Activated naive CD4-positive, alpha-beta T cell treated with anti-CD3 and anti-CD28 coated beads, Interleukin-2, amount 50 U/mL, for 24 hours (primary cell): ENCODE results near the gene PKD1.
A peak's percentile ranks its signal among the peaks of the same experiment; 100 is the strongest.

Source experiments
- H3K27ac Mint-ChIP-seq: one replicate; pipeline ENCODE4 v1.8.0; 2021; ENCODE audit warnings: mild to moderate bottlenecking, mixed read lengths
- H3K27me3 Mint-ChIP-seq: one replicate; pipeline ENCODE4 v1.8.0; 2021; ENCODE audit warnings: mixed read lengths
- H3K36me3 Mint-ChIP-seq: one replicate; pipeline ENCODE4 v1.8.0; 2021; ENCODE audit warnings: mixed read lengths
- H3K4me1 Mint-ChIP-seq: one replicate; pipeline ENCODE4 v1.8.0; 2021; ENCODE audit warnings: mixed read lengths
- H3K4me3 Mint-ChIP-seq: one replicate; pipeline ENCODE4 v1.8.0; 2021; ENCODE audit warnings: mild to moderate bottlenecking, mixed read lengths
- H3K9me3 Mint-ChIP-seq: one replicate; pipeline ENCODE4 v1.8.0; 2021; ENCODE audit warnings: mixed read lengths

PKD1 gene

DNA sequence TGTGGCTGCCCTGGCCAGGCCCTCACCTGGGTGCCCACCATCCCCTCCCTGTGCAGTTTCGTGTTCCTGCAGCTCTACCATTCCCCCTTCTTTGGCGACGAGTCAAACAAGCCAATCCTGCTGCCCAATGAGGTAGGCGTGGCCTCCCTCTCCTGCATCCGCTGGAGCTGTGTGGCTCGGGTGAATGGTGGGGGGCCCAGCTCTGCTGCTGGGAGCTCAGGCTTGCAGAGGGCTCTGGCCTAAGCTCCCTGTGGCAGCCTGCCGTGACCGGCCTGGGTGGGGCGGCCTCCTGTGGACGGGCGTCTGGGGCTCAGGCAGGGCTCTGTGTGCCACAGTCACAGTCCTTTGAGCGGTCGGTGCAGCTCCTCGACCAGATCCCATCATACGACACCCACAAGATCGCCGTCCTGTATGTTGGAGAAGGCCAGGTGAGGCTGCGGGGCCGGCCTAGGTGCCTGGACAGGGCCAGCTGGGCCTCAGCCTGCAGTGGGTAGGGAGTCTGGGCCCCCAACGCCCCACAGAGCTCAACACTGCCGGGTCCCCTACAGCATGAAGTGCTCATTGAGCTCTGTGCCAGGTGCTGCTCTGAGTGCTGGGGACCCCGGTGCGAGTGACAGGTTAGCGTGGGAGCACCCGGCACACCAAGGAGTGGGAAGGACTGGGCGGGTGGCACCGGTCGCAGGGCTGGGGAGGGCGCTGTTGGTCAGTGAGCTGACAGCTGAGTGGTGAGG is 50.6 kb downstream of the PKD1 start:
- Mint-ChIP-seq H3K9me3 (no peaks in the 10 kb centered on the region), H3K27ac (no peak overlapping the region), H3K36me3 (no peaks in the 10 kb centered on the region), H3K27me3 (no peaks in the 10 kb centered on the region), H3K4me1 (no peaks in the 10 kb centered on the region), H3K4me3 (no peak overlapping the region)

GRCh38 chr16:2083876-2084780 is 51.6 kb downstream of the PKD1 start:
- H3K4me1 Mint-ChIP-seq, result no peaks in the 10 kb centered on the region
- H3K27ac Mint-ChIP-seq, result no peak overlapping the region

DNA sequence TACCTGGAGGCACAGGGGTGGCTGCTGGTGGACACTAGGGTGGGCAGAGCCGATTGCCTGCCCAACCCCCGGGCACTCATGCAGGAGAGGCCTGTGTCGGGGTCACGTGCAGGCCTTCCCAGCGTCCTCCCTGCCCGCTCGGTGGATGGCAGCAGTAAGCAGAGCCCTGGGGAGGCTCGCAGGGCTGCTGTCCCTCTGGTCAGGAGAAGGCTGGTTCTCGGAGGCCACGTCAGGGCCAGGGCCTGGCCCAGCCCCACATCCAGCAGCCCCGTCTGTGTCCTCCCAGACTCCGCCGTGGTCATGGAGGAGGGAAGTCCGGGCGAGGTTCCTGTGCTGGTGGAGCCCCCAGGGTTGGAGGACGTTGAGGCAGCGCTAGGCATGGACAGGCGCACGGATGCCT is 52.3 kb downstream of the PKD1 start:
- no peaks in the 10 kb centered on the region for H3K4me1 Mint-ChIP-seq
- no peak overlapping the region for H3K27ac Mint-ChIP-seq
- H3K36me3 Mint-ChIP-seq, result no peaks in the 10 kb centered on the region
- no peaks in the 10 kb centered on the region for H3K9me3 Mint-ChIP-seq
- H3K4me3 Mint-ChIP-seq, result no peak overlapping the region
- H3K27me3 Mint-ChIP-seq, result no peaks in the 10 kb centered on the region

More at GRCh38 chr16:2083876-2084780, 51.6 kb downstream of the PKD1 start:
- no peaks in the 10 kb centered on the region for H3K27me3 Mint-ChIP-seq
- no peaks in the 10 kb centered on the region for H3K9me3 Mint-ChIP-seq
- H3K4me3 Mint-ChIP-seq, result no peak overlapping the region
- no peaks in the 10 kb centered on the region for H3K36me3 Mint-ChIP-seq

DNA sequence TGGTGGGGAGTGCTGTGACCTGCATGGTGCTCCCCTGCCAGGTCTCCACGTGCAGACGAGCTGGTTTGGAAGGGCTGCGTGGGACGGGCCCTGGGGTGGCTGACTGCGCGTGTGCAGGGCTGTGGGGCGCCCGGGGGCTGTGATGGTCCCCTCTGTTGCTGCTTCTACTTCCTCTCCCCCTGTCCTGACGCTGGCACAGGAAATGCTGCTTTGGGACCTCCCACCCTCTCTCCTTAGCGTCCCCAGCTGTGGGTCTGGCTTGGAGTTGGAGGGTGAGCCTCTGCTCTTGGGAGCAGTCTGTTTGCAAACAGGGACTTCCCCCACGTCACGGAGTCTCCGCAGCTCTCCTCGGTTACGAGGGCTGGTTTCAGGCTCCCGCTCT is 52.7 kb downstream of the PKD1 start:
- no peaks in the 10 kb centered on the region for H3K4me1 Mint-ChIP-seq
- H3K4me3 Mint-ChIP-seq, result no peak overlapping the region
- no peaks in the 10 kb centered on the region for H3K9me3 Mint-ChIP-seq
- H3K27me3 Mint-ChIP-seq, result no peaks in the 10 kb centered on the region
- no peaks in the 10 kb centered on the region for H3K36me3 Mint-ChIP-seq
- no peak overlapping the region for H3K27ac Mint-ChIP-seq

DNA sequence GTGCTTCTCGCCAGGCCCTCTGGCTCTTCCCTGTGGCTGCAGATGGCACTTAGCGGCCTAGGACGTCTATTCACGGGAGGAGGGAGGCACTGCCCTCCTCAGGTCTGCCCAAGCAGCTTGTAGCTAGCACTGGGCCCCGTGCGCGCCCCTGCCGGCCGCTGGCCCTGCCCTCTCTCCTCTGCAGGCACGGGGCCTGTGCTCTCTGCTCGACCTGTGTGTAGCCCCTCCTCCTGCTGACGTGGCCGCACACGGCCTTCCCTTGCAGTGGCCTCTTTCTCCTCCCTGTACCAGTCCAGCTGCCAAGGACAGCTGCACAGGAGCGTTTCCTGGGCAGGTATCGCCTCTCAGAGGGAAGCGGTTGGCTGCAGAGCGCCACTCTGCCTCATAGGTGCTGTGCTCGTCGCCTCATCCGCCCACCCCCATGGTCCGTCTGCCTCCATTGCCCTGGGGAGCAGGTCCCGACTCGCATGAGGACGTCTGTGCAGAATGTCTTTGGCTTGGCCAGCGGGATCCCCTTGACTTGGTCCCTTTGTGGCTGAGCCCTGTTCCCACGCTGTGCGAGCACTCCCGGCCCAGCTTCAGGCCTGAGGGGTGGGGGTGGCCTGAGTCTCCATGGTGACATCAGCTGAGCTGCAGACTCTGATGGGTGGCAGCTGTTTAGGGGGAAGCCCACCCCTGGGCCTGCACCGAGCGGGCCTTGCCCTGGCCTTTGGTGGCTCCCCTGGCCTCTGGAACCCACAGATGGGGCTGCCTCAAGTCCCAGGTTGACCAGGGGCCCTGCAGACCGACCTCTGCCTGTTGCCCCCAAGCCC is 53.3 kb downstream of the PKD1 start:
- no peaks in the 10 kb centered on the region for H3K9me3 Mint-ChIP-seq
- H3K36me3 Mint-ChIP-seq, result no peaks in the 10 kb centered on the region
- no peak overlapping the region for H3K4me3 Mint-ChIP-seq
- H3K27ac Mint-ChIP-seq, result peak overlapping the region; percentile 14
- H3K27me3 Mint-ChIP-seq, result no peaks in the 10 kb centered on the region
- no peaks in the 10 kb centered on the region for H3K4me1 Mint-ChIP-seq

DNA sequence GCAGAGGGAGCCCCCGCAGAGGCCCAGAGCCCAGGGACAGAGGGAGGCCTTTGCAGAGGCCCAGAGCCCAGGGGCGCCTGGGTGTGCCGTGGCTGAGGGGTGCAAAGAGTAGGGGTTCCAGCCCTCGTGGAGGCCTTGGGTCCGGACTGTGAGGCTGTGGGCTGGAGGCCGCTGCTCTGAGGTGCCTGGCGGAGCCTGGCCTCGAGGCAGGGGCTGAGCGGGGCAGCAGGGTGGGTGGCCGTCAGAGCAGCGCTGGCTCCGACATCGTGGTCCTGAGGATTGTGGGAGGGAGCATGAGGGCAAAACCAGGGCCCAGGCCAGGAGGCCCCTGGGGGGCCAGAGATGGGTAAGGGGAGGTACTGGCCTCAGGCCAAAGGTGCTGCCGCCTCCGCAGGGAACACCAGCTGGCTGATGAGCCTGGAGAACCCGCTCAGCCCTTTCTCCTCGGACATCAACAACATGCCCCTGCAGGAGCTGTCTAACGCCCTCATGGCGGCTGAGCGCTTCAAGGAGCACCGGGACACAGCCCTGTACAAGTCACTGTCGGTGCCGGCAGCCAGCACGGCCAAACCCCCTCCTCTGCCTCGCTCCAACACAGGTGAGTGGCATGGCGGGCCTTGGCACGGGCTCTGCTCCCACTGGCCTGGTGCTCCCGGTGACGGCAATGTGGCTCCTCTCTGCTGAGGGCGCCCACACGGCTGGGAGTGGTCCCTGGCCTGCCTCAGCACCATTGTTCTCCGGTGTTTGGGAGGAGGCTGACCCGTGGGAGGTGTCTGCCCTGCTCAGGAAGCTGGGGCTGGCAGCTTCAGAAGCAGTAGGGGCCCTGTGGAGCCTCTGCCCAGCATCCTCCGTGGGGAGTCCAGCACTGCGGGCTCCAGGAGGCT is 54.3 kb downstream of the PKD1 start:
- H3K36me3 Mint-ChIP-seq, result no peaks in the 10 kb centered on the region
- H3K27me3 Mint-ChIP-seq, result no peaks in the 10 kb centered on the region
- no peaks in the 10 kb centered on the region for H3K9me3 Mint-ChIP-seq
- H3K4me1 Mint-ChIP-seq, result no peaks in the 10 kb centered on the region
- H3K27ac Mint-ChIP-seq, result no peak overlapping the region
- H3K4me3 Mint-ChIP-seq, result no peak overlapping the region

DNA sequence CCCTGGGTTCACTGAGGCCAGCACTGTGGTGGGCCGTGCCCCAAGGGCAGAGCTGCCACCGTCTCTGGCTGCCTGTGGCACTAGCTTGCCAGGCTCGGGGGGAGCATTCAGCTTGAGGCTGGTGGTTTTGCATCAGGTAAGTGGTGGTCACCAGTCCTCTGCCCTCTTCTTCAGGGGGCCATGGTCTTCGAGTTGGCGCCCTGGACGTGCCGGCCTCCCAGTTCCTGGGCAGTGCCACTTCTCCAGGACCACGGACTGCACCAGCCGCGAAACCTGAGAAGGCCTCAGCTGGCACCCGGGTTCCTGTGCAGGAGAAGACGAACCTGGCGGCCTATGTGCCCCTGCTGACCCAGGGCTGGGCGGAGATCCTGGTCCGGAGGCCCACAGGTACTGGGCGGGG is 55.7 kb downstream of the PKD1 start:
- H3K27ac Mint-ChIP-seq, result no peak overlapping the region
- H3K27me3 Mint-ChIP-seq, result no peaks in the 10 kb centered on the region
- no peaks in the 10 kb centered on the region for H3K36me3 Mint-ChIP-seq
- no peaks in the 10 kb centered on the region for H3K9me3 Mint-ChIP-seq
- no peaks in the 10 kb centered on the region for H3K4me1 Mint-ChIP-seq
- H3K4me3 Mint-ChIP-seq, result no peak overlapping the region

DNA sequence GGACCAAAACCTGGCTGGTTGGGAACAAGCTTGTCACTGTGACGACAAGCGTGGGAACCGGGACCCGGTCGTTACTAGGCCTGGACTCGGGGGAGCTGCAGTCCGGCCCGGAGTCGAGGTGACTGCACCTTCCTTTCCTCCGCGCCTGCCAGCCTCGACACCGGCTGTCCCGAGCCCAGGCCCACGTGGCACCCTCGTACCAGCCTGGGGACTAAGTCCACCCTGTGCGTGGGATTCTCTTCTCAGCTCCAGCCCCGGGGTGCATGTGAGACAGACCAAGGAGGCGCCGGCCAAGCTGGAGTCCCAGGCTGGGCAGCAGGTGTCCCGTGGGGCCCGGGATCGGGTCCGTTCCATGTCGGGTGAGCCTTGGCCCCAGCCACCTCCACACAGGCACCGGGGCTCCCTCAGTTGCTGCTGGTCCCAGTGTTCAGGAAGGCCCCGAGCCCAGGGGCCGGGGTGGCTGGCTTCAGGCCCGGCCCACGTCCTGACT is 56.3 kb downstream of the PKD1 start:
- no peak overlapping the region for H3K27ac Mint-ChIP-seq
- H3K27me3 Mint-ChIP-seq, result no peaks in the 10 kb centered on the region
- H3K4me3 Mint-ChIP-seq, result no peak overlapping the region
- no peaks in the 10 kb centered on the region for H3K9me3 Mint-ChIP-seq
- no peaks in the 10 kb centered on the region for H3K4me1 Mint-ChIP-seq
- H3K36me3 Mint-ChIP-seq, result peaks cover 1% of the 10 kb centered on the region

DNA sequence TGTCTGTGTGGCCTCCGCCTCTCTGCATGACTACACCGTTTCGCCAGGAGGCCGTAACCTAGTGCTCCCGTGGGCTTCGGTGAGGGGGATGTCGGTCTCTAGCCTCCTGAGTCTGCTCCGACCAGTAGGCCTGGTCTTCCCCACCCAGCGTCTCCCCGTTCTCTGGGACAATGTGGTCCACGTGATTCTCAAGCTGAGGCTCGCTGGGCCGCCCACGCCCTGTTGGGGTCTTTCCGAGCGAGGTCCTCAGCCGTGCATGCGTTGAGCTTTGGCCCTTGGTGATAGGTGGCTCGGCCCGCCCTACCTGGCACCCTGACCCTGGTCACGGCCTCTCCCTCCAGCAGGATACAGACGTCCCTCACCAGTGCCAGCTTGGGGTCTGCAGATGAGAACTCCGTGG is 57.0 kb downstream of the PKD1 start:
- H3K36me3 Mint-ChIP-seq, result peaks cover 1% of the 10 kb centered on the region
- no peak overlapping the region for H3K27ac Mint-ChIP-seq
- no peaks in the 10 kb centered on the region for H3K27me3 Mint-ChIP-seq
- no peaks in the 10 kb centered on the region for H3K9me3 Mint-ChIP-seq
- no peaks in the 10 kb centered on the region for H3K4me1 Mint-ChIP-seq
- no peak overlapping the region for H3K4me3 Mint-ChIP-seq

DNA sequence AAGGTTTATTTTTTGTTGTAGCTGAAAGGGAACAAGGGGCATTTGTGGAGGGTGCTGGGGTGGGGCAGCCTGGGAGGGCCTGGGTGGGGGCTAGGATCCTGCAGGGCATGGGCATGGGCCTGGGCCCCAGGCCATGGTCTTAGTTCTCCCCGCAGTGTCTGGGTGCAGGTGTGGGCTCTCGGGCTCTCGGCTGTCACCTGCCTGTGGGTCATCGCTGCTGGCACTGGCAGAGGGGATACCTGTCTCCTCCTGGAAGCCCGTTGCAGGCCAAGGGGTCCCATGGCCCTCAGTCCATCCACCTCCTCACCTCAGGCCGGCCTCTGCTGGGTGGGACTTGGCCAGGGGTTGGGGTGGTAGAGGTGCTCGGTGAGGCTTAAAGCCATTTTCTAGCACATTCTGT is 57.6 kb downstream of the PKD1 start:
- Mint-ChIP-seq H3K36me3 (peaks cover 1% of the 10 kb centered on the region), H3K27ac (no peak overlapping the region), H3K27me3 (no peaks in the 10 kb centered on the region), H3K9me3 (no peaks in the 10 kb centered on the region), H3K4me1 (no peaks in the 10 kb centered on the region), H3K4me3 (no peak overlapping the region)

DNA sequence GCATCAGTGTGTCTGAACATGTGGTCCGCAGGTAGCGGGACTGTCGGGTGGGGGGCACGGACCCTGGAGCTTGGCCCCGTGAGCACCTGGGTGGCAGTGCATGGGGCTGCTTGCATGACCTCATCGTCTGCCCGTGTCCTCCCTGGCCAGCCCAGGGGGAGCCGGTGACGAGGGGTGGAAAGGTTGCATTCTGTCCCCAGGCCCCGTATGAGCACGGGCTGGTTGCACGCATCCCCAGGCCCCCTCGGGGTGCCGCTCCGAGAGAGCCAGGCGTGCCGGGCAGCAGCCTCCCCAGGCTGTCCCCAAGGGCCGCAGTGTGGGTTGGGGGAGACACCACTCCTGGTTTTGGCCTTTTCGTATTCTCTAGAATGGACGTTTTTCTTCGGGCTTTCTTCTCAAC is 58.0 kb downstream of the PKD1 start:
- Mint-ChIP-seq H3K4me3 (no peak overlapping the region), H3K27me3 (no peaks in the 10 kb centered on the region), H3K36me3 (peaks cover 1% of the 10 kb centered on the region), H3K27ac (no peak overlapping the region), H3K4me1 (no peaks in the 10 kb centered on the region), H3K9me3 (no peaks in the 10 kb centered on the region)

DNA sequence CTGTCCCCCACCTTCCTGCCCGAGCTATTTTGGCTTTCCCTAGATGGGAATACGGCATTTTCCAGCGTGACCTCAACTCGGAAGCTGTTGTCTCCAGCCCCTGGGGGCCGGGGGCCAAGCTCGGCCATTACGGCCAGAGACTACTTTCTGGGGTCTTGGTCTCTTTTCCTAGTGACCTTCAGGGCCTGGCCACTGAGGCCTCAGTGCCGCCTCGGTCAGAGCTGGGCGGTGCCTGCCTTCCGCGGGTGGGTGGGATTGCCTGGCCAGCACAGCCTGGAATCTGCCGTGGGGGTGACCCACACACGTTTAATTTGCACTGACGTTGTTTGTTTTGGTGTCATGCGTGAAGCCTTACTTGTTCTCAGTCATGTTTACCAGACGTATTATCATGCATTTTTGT is 58.7 kb downstream of the PKD1 start:
- Mint-ChIP-seq H3K27ac (no peak overlapping the region), H3K4me3 (no peak overlapping the region), H3K9me3 (no peaks in the 10 kb centered on the region), H3K4me1 (no peaks in the 10 kb centered on the region), H3K36me3 (peaks cover 1% of the 10 kb centered on the region), H3K27me3 (no peaks in the 10 kb centered on the region)

GRCh38 chr16:2076072-2076865 is 59.4 kb downstream of the PKD1 start:
- H3K4me3 Mint-ChIP-seq, result no peak overlapping the region
- no peaks in the 10 kb centered on the region for H3K4me1 Mint-ChIP-seq
- H3K9me3 Mint-ChIP-seq, result no peaks in the 10 kb centered on the region
- no peaks in the 10 kb centered on the region for H3K27me3 Mint-ChIP-seq
- H3K36me3 Mint-ChIP-seq, result peaks cover 1% of the 10 kb centered on the region
- H3K27ac Mint-ChIP-seq, result no peak overlapping the region

DNA sequence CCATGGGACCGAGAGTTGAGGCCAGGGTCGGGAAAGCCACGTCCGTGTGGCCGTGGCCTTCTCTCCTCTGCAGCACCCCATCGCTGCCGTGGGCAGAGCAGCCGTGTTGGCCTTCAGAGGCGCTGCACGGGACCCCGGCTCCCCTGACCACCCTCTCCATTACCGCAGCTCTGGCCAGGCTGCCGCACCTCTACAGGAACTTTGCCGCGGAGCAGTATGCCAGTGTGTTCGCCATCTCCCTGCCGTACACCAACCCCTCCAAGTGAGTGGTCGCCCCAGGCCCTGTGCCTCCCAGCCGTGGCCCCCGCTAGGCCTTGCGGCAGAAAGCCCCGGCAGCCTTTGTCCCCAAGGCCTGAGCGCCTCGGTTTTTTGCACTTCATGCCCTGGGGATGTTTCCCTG is 60.1 kb downstream of the PKD1 start:
- no peak overlapping the region for H3K27ac Mint-ChIP-seq
- no peaks in the 10 kb centered on the region for H3K9me3 Mint-ChIP-seq
- no peaks in the 10 kb centered on the region for H3K4me1 Mint-ChIP-seq
- H3K4me3 Mint-ChIP-seq, result no peak overlapping the region
- H3K36me3 Mint-ChIP-seq, result peaks cover 1% of the 10 kb centered on the region
- H3K27me3 Mint-ChIP-seq, result no peaks in the 10 kb centered on the region
